MM.1S (cell line): ENCODE data around the gene SNRNP40.

Experiments
- DNase-seq: peaks from one replicate; pipeline ENCODE4 v3.0.0-alpha.2; 2015
- H2AFZ ChIP-seq: fragments of 300-600 bp; sonication (generic); 2 replicates; pipeline ENCODE4 v1.6.0; 2016; ENCODE audit warnings: antibody characterized with exemption, low read length
- H3F3A ChIP-seq: fragments of 300-600 bp; sonication (generic); 2 replicates; pipeline ENCODE4 v1.6.1; 2016; ENCODE audit warnings: mild to moderate bottlenecking, antibody characterized with exemption, low read length, moderate library complexity, mixed read lengths; ENCODE audit not compliant: insufficient read depth
- H3K27ac ChIP-seq: fragments of 300-600 bp; sonication (generic); 2 replicates; pipeline ENCODE4 v1.5.1; 2016; ENCODE audit warnings: mild to moderate bottlenecking, low read length
- H3K27me3 ChIP-seq: fragments of 300-600 bp; sonication (generic); replicated peaks from 2 replicates; pipeline ENCODE4 v1.6.0; 2016; ENCODE audit warnings: low read length; ENCODE audit not compliant: insufficient read depth
- H3K36me3 ChIP-seq: fragments of 300-600 bp; sonication (generic); replicated peaks from 2 replicates; pipeline ENCODE4 v1.6.1; 2016; ENCODE audit warnings: mild to moderate bottlenecking, low read length, mixed read lengths; ENCODE audit not compliant: insufficient read depth
- H3K4me1 ChIP-seq: fragments of 300-600 bp; sonication (generic); 2 replicates; pipeline ENCODE4 v1.6.1; 2016; ENCODE audit warnings: low read length, mixed read lengths
- H3K4me2 ChIP-seq: fragments of 300-600 bp; sonication (generic); 2 replicates; pipeline ENCODE4 v1.6.0; 2016; ENCODE audit warnings: low read depth, low read length
- H3K4me3 ChIP-seq: fragments of 300-600 bp; sonication (generic); 2 replicates; pipeline ENCODE4 v1.5.1; 2016; ENCODE audit warnings: low read length, mixed read lengths
- H3K79me2 ChIP-seq: fragments of 300-600 bp; sonication (generic); 2 replicates; pipeline ENCODE4 v1.6.1; 2016; ENCODE audit warnings: mixed run types, low read length, mixed read lengths
- H3K9ac ChIP-seq: fragments of 300-600 bp; sonication (generic); 2 replicates; pipeline ENCODE4 v1.6.1; 2016; ENCODE audit warnings: low read length, mixed read lengths
- H3K9me2 ChIP-seq: fragments of 300-600 bp; sonication (generic); replicated peaks from 2 replicates; pipeline ENCODE4 v1.6.1; 2016; ENCODE audit warnings: mild to moderate bottlenecking, low read length, mixed read lengths; ENCODE audit not compliant: insufficient read depth
- H3K9me3 ChIP-seq: fragments of 300-600 bp; sonication (generic); replicated peaks from 2 replicates; pipeline ENCODE4 v1.6.1; 2016; ENCODE audit warnings: mild to moderate bottlenecking, low read length, mixed read lengths; ENCODE audit not compliant: insufficient read depth
- H4K20me1 ChIP-seq: fragments of 300-600 bp; sonication (generic); 2 replicates; pipeline ENCODE4 v1.6.1; 2016; ENCODE audit warnings: mild to moderate bottlenecking, low read length, moderate library complexity, mixed read lengths; ENCODE audit not compliant: insufficient read depth
- EZH2 ChIP-seq: fragments of 300-600 bp; sonication (generic); optimal IDR thresholded peaks from 2 replicates; pipeline ENCODE3; 2017; ENCODE audit warnings: low read depth, mild to moderate bottlenecking, antibody characterized with exemption, low read length, mixed read lengths
- EZH2phosphoT487 ChIP-seq: fragments of 300-600 bp; sonication (generic); IDR thresholded peaks from 2 replicates; pipeline ENCODE4 v1.6.1; 2018; ENCODE audit warnings: antibody characterized with exemption, low read length
- TF ChIP-seq, protein P1 (sequence below): fragments of 300-600 bp; sonication (generic); IDR thresholded peaks from 2 replicates; pipeline ENCODE4 v1.5.1; 2016; ENCODE audit warnings: antibody characterized with exemption, low read length, mixed read lengths

Gene SNRNP40

DNA sequence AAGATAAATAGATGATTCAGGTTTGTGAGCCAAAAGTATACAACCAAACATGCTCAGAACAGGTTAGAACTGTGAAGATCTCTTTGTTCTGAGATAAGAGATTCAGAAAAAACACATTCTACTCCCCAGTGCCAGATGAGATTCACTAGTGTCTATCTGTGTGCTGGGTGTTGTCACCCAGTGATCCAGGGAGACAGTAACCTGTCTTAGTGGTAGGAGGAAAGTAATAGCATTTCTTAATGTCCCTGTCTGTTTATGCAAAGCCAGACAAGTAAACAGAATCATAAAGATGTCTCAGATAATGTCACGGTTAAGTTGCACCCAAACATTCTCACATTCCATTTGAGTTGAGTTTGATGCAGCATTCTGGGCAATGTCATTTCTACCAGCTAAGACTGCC is 38.0 kb downstream of the SNRNP40 start:
- H3K9me3 ChIP-seq = no peaks in the 10 kb centered on the region
- H3K9ac ChIP-seq = no peak overlapping the region
- H3K4me2 ChIP-seq = no peak overlapping the region
- H3K27me3 ChIP-seq = no peaks in the 10 kb centered on the region
- no peak overlapping the region for H2AFZ ChIP-seq
- H3K79me2 ChIP-seq = no peaks in the 10 kb centered on the region
- no peak overlapping the region for H3K4me3 ChIP-seq
- TF ChIP-seq, protein P1, sequence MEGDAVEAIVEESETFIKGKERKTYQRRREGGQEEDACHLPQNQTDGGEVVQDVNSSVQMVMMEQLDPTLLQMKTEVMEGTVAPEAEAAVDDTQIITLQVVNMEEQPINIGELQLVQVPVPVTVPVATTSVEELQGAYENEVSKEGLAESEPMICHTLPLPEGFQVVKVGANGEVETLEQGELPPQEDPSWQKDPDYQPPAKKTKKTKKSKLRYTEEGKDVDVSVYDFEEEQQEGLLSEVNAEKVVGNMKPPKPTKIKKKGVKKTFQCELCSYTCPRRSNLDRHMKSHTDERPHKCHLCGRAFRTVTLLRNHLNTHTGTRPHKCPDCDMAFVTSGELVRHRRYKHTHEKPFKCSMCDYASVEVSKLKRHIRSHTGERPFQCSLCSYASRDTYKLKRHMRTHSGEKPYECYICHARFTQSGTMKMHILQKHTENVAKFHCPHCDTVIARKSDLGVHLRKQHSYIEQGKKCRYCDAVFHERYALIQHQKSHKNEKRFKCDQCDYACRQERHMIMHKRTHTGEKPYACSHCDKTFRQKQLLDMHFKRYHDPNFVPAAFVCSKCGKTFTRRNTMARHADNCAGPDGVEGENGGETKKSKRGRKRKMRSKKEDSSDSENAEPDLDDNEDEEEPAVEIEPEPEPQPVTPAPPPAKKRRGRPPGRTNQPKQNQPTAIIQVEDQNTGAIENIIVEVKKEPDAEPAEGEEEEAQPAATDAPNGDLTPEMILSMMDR = no peak
- TF ChIP-seq EZH2 (no peak), EZH2phosphoT487 (no peak)
- H4K20me1 ChIP-seq = no peaks in the 10 kb centered on the region
- no peaks in the 10 kb centered on the region for H3F3A ChIP-seq
- DNase-seq = no peak
- no peaks in the 10 kb centered on the region for H3K9me2 ChIP-seq
- H3K27ac ChIP-seq = no peak overlapping the region
- H3K4me1 ChIP-seq = no peaks in the 10 kb centered on the region
- no peaks in the 10 kb centered on the region; the same call in none of the 2 replicates for H3K36me3 ChIP-seq

DNA sequence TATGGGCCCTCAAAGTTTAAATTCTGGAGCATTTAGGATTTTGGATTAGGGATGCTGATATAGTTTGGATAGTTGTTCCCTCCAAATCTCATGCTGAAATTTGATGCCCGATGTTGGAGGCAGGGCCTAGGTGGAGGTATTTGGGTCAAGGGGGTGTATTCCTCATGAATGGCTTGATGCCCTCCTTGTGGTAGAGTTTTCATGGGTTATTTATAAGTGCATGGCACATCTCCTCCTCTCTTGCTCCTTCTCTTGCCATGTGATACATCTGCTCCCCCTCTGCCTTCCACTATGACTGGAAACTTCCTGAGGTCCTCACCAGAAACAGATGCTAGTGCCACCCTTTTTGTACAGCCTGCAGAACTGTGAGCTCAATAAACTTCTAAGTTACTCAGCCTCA is 39.4 kb downstream of the SNRNP40 start:
- Histone ChIP-seq H3K9me2 (no peaks in the 10 kb centered on the region), H3K27ac (no peak overlapping the region), H3K4me3 (no peak overlapping the region), H3K4me2 (no peak overlapping the region), H3K36me3 (no peaks in the 10 kb centered on the region; the same call in none of the 2 replicates), H2AFZ (no peak overlapping the region), H3K27me3 (no peaks in the 10 kb centered on the region), H3K9me3 (no peaks in the 10 kb centered on the region), H3K79me2 (no peaks in the 10 kb centered on the region), H3F3A (no peaks in the 10 kb centered on the region), H3K9ac (no peak overlapping the region), H4K20me1 (no peaks in the 10 kb centered on the region), H3K4me1 (no peaks in the 10 kb centered on the region)
- TF ChIP-seq EZH2 = no peak
- TF ChIP-seq EZH2phosphoT487 = no peak
- TF ChIP-seq, protein P1 = no peak
- no peak for DNase-seq

DNA sequence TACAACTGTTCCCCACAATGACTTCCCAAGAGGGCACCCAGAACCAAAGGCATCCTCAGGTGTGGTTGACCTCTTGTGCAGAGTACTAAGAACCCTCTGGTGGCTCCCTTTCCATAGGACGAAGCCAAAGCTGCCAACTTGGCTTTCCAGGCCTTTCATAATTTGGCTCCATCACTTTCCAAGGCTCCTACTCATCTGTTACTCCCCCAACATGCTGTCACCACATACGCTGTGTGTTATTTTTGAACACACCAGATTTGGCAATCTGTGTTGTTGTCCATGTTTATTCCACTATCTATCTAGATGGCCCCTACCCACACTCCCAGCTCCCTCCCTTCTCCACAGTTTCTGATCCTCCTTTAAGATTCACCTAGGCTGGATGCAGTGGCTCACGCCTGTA is 46.7 kb downstream of the SNRNP40 start:
- no peaks in the 10 kb centered on the region for H3K9me3 ChIP-seq
- H3K36me3 ChIP-seq = no peaks in the 10 kb centered on the region
- no peak overlapping the region for H3K4me3 ChIP-seq
- no peak for TF ChIP-seq EZH2
- TF ChIP-seq, protein P1 = no peak
- TF ChIP-seq EZH2phosphoT487 = no peak
- no peak overlapping the region for H3K4me2 ChIP-seq
- H4K20me1 ChIP-seq = no peaks in the 10 kb centered on the region
- no peaks in the 10 kb centered on the region for H3K27me3 ChIP-seq
- no peaks in the 10 kb centered on the region for H3K4me1 ChIP-seq
- no peaks in the 10 kb centered on the region for H3K9me2 ChIP-seq
- H3K79me2 ChIP-seq = no peaks in the 10 kb centered on the region
- no peak overlapping the region for H3K27ac ChIP-seq
- no peak overlapping the region for H2AFZ ChIP-seq
- no peaks in the 10 kb centered on the region for H3F3A ChIP-seq
- H3K9ac ChIP-seq = no peak overlapping the region
- no peak for DNase-seq
